ENCODE results near the gene DOCK4.

DNA sequence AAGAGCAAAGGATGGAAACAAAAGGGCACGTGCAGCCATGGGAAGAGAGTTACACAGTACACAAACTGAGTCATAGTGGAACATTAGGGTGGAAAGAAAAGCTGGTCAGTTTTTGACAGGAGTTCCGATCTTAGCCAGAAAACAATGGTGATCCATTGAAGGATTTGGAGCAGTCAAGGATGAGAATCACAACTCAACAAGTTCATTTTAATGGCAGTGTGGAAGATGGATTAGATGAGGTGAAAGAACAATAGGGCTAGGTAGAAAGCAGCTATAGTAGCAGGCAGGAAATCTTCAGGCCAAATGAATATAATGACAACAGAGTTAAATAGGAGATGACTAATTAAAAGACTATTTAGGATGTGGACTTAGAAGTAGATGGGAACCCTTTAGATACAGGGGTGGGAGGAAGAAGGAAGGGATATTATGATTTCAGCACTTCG is 136.3 kb downstream of the DOCK4 start:
- TF ChIP-seq POLR2AphosphoS5 (IDR thresholded peaks at IDR 0.05) = no peak
- TF ChIP-seq, protein P1, sequence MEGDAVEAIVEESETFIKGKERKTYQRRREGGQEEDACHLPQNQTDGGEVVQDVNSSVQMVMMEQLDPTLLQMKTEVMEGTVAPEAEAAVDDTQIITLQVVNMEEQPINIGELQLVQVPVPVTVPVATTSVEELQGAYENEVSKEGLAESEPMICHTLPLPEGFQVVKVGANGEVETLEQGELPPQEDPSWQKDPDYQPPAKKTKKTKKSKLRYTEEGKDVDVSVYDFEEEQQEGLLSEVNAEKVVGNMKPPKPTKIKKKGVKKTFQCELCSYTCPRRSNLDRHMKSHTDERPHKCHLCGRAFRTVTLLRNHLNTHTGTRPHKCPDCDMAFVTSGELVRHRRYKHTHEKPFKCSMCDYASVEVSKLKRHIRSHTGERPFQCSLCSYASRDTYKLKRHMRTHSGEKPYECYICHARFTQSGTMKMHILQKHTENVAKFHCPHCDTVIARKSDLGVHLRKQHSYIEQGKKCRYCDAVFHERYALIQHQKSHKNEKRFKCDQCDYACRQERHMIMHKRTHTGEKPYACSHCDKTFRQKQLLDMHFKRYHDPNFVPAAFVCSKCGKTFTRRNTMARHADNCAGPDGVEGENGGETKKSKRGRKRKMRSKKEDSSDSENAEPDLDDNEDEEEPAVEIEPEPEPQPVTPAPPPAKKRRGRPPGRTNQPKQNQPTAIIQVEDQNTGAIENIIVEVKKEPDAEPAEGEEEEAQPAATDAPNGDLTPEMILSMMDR (IDR thresholded peaks at IDR 0.05) = no peak
